ENCODE data around the gene ATF6B. TPM values are rescaled to one million over a fixed set of nuclear protein-coding genes. Genes with fewer than 3 reads are reported as not detected.
A peak's percentile ranks its signal among the peaks of the same experiment; 100 is the strongest.

ATF6B gene
- total and polyA plus RNA-seq, 2 of the 8 experiments (the other 6 are each of a cell fraction or from before 2014, with no cell fraction given), result 38.1 to 42.2 TPM

GRCh38 chr6:32086661-32087573, 41.1 kb downstream of the ATF6B start:
- peak overlapping the region; percentile 77 for H4K91ac ChIP-seq (replicated peaks; ENCODE audit: insufficient read length, low read length)
- H3K14ac ChIP-seq (ENCODE audit: insufficient read length), result no peak overlapping the region
- H3K9me3 ChIP-seq (ENCODE audit: insufficient read depth in 2 of 2, low read depth in 1 of 2, low read length in 1 of 2), result no peaks in the 10 kb centered on the region
- peaks cover 0 to 16% (median 7%) of the 10 kb centered on the region in 4 experiments; a peak in 5 of 7 replicates for H3K4me1 ChIP-seq (replicated peaks in 1 of 4; ENCODE audit: control insufficient read depth in 3 of 4, insufficient read depth in 4 of 4, low read length in 3 of 4)
- H4K20me1 ChIP-seq (replicated peaks in 1 of 2; ENCODE audit: control insufficient read depth in 1 of 2, insufficient read depth in 2 of 2, low read length in 2 of 2), result no peaks in the 10 kb centered on the region
- DNase-seq (ENCODE audit: low read depth in 1 of 2, low spot score in 2 of 2), result peak in 1 of 2 experiments; percentile 63
- peak overlapping the region; percentile 39 to 65; a peak in 3 of 4 replicates for H3K4me2 ChIP-seq (ENCODE audit: insufficient read depth in 1 of 2, low read depth in 2 of 2, low read length in 2 of 2)
- CTCF ChIA-PET (ENCODE audit: partially characterized antibody), result interaction anchor here (0.6 to 7.5 kb wide), 11 partner anchors 10 to 80 kb away, joined by 3 to 61 read pairs (median 5); partner anchors contain the start of gene TNXB
- peak overlapping the region; percentile 61; the same call in 1 of the 2 replicates for H2AFZ ChIP-seq (ENCODE audit: low read length)
- peak overlapping the region; percentile 10 to 54 (median 18); a peak in 4 of 8 replicates for H3K4me3 ChIP-seq (ENCODE audit: extremely low read depth in 1 of 4, insufficient read depth in 2 of 4, low read depth in 3 of 4, low read length in 4 of 4)
- peak overlapping the region; percentile 71 for H2BK12ac ChIP-seq (ENCODE audit: low read depth, low read length)
- peak overlapping the region; percentile 92 for H4K8ac ChIP-seq (ENCODE audit: extremely low read depth, insufficient read depth, low read length)
- H3K36me3 ChIP-seq (ENCODE audit: control insufficient read depth in 2 of 4, insufficient read depth in 4 of 4, low read length in 3 of 4), result no peaks in the 10 kb centered on the region
- H3K79me1 ChIP-seq (ENCODE audit: low read depth, low read length), result no peaks in the 10 kb centered on the region; the same call in 1 of the 2 replicates
- POLR2A ChIA-PET (ENCODE audit: partially characterized antibody), result interaction anchor here (0.8 to 2.2 kb wide), 9 partner anchors 11 to 90 kb away, joined by 3 to 7 read pairs (median 4); partner anchors contain the start of genes AGPAT1, ATF6B and TNXB
- no peak overlapping the region for H3K4ac ChIP-seq (replicated peaks; ENCODE audit: insufficient read length, low read depth, low read length)
- H4K5ac ChIP-seq (ENCODE audit: insufficient read length, low read depth, low read length), result peak overlapping the region; percentile 41
- H3K27me3 ChIP-seq (replicated peaks in 1 of 4; ENCODE audit: control insufficient read depth in 3 of 4, extremely low read depth in 1 of 4, insufficient read depth in 3 of 4, low read length in 3 of 4), result peaks cover 0 to 13% (median 11%) of the 10 kb centered on the region in 4 experiments; a peak in 5 of 7 replicates
- peak overlapping the region; percentile 95 for H3K18ac ChIP-seq (ENCODE audit: extremely low read depth, low read length)
- H3K9ac ChIP-seq (replicated peaks in 1 of 4; ENCODE audit: extremely low read depth in 1 of 4, low read depth in 3 of 4, low read length in 3 of 4), result peak overlapping the region in 2 of 4 experiments; percentile 48 to 63; a peak in 4 of 7 replicates
- H3K23me2 ChIP-seq (ENCODE audit: low read depth, low read length), result no peaks in the 10 kb centered on the region; the same call in 1 of the 2 replicates
- H2BK15ac ChIP-seq (ENCODE audit: low read length), result peak overlapping the region; percentile 61
- no peak overlapping the region for H3K23ac ChIP-seq (ENCODE audit: insufficient read length)
- no peak overlapping the region for H2BK120ac ChIP-seq (replicated peaks; ENCODE audit: low read depth, low read length)
- no peak overlapping the region for H3K56ac ChIP-seq (replicated peaks; ENCODE audit: insufficient read length, low read depth, low read length)
- WGBS, 2 experiments (ENCODE audit: extremely low coverage in 1 of 2, insufficient coverage in 1 of 2, insufficient read length in 1 of 2, insufficient replicate concordance in 2 of 2, low coverage in 1 of 2, low lambda C conversion rate in 2 of 2, missing lambda C conversion rate in 1 of 2), result 47% methylated on average over 26 of the region's 45 CpGs; no CpG with 5 or more reads in 1 of the 2 experiments
- 0 out of 2 replicates have a peak overlapping the region, but pooled peaks have one; percentile 49 for H2BK5ac ChIP-seq (ENCODE audit: low read depth, low read length)
- H3K27ac ChIP-seq (ENCODE audit: low read depth, low read length), result no peak overlapping the region
- H3K79me2 ChIP-seq (ENCODE audit: control insufficient read depth in 1 of 2, insufficient read depth in 2 of 2, low read length in 2 of 2), result no peaks in the 10 kb centered on the region
- FAIRE-seq, result no peak
- H2BK20ac ChIP-seq (ENCODE audit: low read length), result peak overlapping the region; percentile 5; the same call in 1 of the 2 replicates
- peak overlapping the region; percentile 55; the same call in 1 of the 2 replicates for H2AK5ac ChIP-seq (ENCODE audit: low read depth, low read length)
- TF ChIP-seq, protein P1, sequence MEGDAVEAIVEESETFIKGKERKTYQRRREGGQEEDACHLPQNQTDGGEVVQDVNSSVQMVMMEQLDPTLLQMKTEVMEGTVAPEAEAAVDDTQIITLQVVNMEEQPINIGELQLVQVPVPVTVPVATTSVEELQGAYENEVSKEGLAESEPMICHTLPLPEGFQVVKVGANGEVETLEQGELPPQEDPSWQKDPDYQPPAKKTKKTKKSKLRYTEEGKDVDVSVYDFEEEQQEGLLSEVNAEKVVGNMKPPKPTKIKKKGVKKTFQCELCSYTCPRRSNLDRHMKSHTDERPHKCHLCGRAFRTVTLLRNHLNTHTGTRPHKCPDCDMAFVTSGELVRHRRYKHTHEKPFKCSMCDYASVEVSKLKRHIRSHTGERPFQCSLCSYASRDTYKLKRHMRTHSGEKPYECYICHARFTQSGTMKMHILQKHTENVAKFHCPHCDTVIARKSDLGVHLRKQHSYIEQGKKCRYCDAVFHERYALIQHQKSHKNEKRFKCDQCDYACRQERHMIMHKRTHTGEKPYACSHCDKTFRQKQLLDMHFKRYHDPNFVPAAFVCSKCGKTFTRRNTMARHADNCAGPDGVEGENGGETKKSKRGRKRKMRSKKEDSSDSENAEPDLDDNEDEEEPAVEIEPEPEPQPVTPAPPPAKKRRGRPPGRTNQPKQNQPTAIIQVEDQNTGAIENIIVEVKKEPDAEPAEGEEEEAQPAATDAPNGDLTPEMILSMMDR (IDR thresholded peaks at IDR 0.05; ENCODE audit: control extremely low read depth in 1 of 3, insufficient read depth in 1 of 3, low read depth in 1 of 3, low read length in 3 of 3), result peak in 1 of 3 experiments; percentile 20; a peak in 1 of 4 replicates
- 0 out of 3 replicates have a peak, but pooled peaks of 1 of the 2 experiments have one; percentile 27 for TF ChIP-seq POLR2A (IDR thresholded peaks at IDR 0.05; ENCODE audit: control extremely low read depth in 1 of 2, low read depth in 2 of 2, low read length in 2 of 2)
- peak; percentile 47 for TF ChIP-seq KDM4A (IDR thresholded peaks at IDR 0.05; ENCODE audit: low read depth, low read length, severe bottlenecking)
- TF ChIP-seq CEBPB (IDR thresholded peaks at IDR 0.05; ENCODE audit: low read depth, low read length), result no peak
- no peak for TF ChIP-seq CBX5 (IDR thresholded peaks at IDR 0.05; ENCODE audit: low read depth, low read length)
- TF ChIP-seq, protein P2, sequence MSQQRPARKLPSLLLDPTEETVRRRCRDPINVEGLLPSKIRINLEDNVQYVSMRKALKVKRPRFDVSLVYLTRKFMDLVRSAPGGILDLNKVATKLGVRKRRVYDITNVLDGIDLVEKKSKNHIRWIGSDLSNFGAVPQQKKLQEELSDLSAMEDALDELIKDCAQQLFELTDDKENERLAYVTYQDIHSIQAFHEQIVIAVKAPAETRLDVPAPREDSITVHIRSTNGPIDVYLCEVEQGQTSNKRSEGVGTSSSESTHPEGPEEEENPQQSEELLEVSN (IDR thresholded peaks at IDR 0.05), result peak; percentile 98

All from H1 (cell line).